Esophagus mucosa (tissue), 1 donor: ENCODE data around the gene CYP4A11. TPM values are rescaled to one million over a fixed set of nuclear protein-coding genes. Genes with fewer than 3 reads are reported as not detected.
"Not testable (repeated sequence)": the region's sequence is repeated elsewhere in the genome, so short reads cannot be mapped to it uniquely, and the experiment has no call there.

Experiments
- ATAC-seq: fragments of 200-7000 bp; cut with Tn5 transposase; one replicate; pipeline ENCODE4 v1.9.1; 2020
- total RNA-seq: library from RNA; stranded (reverse); gene quantifications from one replicate; pipeline ENCODE4 v1.2.4, GENCODE V29; 2023
- donor health status: DM: yes; HTN: yes; CAD: no.

Gene CYP4A11
- total RNA-seq, 1 donor from 2014 or later: not detected

GRCh38 chr1:46903481-46903880 lies 37.8 kb downstream of the CYP4A11 start:
- ATAC-seq: no peak

GRCh38 chr1:46900401-46900800 lies 40.9 kb downstream of the CYP4A11 start:
- ATAC-seq: no peak

GRCh38 chr1:46881656-46882055 lies 59.6 kb downstream of the CYP4A11 start:
- not testable (repeated sequence) for ATAC-seq

Other genes starting within 250 kb of the CYP4A11 start
- 63.6 TPM for gene EFCAB14, start 222.4 kb downstream of the CYP4A11 start, total RNA-seq
- 13.5 TPM for gene CYP4B1, start 142.4 kb downstream of the CYP4A11 start, total RNA-seq
- gene CYP4X1, start 82.2 kb upstream of the CYP4A11 start, total RNA-seq: 25.1 TPM
- 0.72 TPM for gene CYP4Z1, start 125.8 kb upstream of the CYP4A11 start, total RNA-seq
- gene CYP4A22, start 196.0 kb upstream of the CYP4A11 start, total RNA-seq: not detected
- gene PDZK1IP1, start 248.6 kb upstream of the CYP4A11 start, total RNA-seq: 273 TPM